HG03442 (cell line): ENCODE data around the gene TCF7L1.
"Not testable (repeated sequence)": the region's sequence is repeated elsewhere in the genome, so short reads cannot be mapped to it uniquely, and the experiment has no call there.

Experiments used
- ATAC-seq: cut with Tn5 transposase; IDR thresholded peaks from one replicate; pipeline ENCODE4 v1.9.1; 2021; ENCODE audit warnings: mild to moderate bottlenecking, moderate library complexity; ENCODE audit not compliant: unreplicated experiment

The TCF7L1 gene

DNA sequence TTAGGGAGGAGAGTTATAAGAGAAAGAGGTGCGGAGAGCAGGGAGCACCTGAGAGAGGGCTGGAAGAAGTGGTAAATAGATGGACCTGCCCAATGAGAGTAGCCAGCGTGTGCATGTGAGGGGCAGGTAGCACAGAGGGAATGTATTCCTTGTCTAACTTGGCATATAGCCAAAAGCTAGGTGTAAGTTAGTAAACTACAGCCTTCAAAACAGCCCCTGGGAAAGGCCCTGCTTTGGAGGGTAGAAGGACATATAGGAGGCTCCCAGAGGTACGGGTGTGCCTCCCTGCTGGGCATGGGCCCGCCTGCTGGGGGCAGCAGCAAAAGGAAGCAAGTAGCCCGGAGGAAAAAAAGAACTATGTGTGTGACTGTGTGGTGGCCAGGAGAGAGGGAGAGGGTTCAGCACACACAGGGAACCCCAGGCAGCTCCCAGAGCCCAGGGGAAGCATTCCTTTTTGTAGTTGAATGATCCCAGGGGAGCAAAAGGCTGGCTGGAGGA, 48.0 kb downstream of the TCF7L1 start:
- ATAC-seq: no peak

DNA sequence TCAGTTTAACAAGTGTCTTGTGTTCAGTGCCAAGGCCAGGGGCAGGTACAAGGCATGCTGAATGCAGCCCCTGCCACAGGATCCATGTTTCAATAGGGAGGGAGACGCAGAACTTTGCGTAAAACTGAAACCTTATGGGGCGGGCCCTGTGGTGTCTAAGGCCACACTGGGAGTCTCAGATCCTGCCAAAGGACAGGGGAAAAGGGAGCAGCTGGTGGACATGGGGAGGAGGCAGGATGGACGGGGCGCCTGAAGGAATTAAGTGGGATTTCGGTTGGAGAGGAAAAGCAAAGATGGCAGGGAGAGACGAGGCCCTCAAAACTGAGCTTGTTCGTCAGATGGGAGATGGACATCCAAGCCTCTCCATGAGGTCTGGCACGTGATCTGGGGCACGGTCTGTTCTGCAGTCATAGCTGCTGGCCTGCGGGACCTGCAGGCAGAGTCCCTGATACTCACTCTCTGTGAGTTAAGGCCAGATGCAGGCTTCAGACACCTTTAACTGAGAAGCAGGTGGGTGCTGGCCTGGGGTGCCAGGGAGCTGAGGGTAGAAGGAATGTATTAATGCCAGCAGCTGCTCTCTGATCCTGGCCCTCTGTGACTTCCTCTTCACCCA, 48.8 kb downstream of the TCF7L1 start:
- no peak for ATAC-seq

DNA sequence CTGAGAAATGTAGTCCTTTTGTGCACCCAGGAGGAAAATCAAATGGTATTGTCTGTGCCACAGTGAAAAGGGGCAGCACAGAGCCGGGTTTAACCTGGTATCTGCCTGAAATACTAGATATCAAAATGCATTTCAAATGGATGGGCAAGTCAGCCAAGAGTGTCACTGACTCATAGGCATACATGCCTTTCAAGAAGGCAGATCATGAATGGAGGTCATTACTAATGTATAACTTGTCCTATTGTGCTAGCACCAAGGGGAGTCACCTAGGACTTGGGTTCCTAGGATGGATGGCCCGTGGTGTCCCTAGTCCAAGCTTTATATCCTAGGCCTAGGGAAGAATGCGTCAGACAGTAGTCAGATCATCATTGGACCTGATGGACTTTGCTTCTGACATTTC, 49.9 kb downstream of the TCF7L1 start:
- no peak for ATAC-seq

DNA sequence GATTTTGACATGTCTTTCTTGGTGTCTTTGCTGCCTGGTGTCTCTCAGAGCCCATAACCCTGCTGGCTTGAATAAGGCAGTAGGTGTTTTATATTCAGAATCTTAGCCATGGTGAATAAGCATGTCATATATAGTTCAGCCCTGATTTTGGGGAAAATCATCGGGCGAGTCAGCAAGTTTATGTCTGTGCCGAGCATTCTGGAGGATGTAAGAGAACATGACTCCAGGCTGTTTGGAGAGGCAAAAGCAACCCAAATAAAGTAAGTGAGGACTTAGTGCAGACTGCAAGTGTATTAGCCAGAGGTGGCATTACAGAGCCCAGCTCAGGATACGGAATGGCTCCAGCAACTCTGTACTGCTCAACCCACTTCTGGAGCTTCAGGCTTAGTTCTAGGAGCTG, 50.3 kb downstream of the TCF7L1 start:
- no peak for ATAC-seq

DNA sequence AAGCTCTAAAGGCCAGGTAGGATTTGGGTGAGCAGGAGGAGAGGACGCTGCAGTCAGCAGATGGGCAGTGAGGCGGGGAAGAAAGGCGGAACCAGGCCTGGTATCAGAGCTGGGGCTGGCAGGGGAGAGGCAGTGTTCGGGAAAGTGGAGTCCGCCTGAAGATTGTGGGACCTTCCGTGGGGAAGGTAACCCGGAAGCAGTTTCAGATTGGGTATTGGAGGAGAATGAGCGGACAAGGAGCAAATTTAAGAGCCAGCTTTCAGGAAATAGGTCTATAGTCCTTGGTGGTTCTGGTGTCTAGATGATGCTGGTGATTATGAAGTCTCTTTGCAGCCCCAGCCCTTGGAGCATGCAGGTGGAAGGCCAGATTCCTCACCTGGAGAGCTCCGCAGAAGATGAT, 51.0 kb downstream of the TCF7L1 start:
- no peak for ATAC-seq

DNA sequence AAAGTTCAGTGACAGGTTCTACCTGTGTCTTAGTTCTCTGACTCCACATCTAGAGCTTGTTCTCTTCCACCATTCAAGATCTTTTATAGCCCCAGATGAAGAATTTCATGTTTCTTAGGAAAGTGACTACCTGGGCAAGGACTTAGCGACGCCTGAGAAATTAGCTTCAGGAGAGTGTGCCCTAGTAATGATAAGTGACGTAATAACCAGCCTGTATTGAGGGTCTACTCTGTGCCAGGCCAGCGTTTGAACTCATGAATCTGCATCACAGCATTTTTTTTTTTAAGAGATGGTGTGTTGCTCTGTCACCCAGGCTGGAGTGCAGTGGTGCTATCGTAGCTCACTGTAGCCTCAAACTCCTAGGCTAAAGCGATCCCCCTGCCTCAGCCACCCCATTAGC, 51.8 kb downstream of the TCF7L1 start:
- no peak for ATAC-seq

DNA sequence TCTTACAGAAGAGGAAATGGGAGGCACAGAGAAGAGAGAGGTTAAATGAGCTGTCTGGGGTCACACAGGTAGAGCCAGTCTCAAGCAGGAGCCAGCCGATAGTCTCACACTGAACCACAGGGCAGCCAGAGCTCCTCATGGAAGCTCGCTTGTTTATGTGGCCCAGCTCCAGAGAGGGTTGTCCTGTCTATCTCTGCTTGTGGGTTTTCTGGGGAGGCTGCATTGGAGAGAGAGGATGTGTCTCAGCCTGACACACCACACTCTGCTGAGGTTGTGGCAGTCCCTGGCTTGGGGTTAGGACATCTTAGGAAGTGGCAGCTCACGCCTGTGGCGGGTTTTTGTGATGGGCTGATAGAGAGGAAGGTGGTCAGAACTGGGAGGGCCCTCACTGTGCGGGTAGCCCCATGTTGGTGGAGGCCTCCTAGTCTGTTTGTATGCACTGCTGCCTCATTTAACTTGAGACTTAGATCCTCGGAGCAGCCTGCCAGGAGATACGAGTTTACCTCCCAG, 52.3 kb downstream of the TCF7L1 start:
- no peak for ATAC-seq

DNA sequence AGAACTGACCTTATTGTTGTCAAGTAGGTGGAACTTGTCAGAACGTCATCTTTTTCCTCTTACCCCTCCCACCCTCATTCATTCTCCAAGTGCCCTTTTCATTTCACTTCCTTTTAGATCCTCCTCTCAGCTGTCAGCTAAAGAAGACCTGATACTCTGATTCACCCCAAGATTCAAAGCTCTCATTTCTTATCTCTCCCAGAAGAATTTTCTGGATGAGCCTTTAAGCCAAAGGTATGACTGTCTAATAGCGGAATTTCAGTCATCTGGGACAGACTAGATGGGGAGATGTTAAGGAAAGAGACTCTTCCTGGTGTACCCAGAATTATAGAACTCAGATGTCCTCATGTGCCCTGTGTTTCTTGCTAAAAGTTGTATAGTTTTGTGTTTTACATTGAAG, 53.9 kb downstream of the TCF7L1 start:
- ATAC-seq: no peak

DNA sequence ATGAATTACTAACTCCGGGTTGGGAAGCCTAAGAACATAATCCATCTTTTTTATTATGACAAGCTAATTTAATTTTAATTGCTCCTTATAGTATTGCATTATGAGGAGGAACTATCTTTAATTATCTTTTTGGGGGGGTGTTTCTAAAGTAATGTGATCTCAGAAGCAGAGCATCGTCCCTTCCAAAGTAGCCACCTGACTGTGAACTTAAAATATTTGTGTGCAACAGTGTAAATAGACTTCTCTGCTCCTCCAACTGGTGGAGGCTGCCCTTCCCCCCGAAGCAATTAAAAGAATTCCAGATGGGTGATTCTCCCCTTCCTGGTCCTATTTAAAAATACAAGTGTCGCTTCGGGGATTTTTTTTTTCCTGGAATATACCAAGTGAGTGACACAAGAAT, 55.7 kb downstream of the TCF7L1 start:
- ATAC-seq: no peak

DNA sequence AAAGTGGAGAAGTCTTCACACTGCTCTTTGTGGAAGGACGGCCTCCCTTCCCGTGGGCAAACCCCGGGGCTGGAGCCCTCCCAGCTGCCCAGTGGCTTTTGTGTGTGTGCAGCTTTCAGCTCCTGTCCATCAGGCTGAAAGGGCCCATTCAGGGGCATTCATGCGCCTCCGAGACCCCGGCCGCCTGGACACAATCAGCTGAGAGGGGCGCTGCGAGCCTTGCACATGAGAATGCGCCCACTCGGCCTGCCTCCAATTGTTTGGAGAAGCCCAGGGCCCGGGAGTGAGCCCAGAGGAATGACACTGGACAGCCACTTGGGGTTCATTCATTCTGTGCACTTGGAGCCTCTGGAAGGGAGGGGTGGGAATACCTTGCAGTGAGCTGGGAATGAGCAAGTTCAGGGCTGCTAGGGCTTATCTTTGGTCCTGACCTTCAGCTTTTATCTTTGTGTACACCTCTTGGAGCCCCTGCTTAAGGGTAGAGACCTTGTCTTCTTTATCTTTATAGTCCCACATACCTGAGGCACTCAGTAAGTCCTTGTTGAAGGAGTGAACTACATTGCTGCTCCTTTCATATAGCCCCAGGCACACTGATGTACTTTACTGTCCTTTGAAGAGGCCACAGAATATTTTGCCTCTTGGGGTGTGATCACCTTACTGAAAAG, 56.5 kb downstream of the TCF7L1 start:
- ATAC-seq: no peak

DNA sequence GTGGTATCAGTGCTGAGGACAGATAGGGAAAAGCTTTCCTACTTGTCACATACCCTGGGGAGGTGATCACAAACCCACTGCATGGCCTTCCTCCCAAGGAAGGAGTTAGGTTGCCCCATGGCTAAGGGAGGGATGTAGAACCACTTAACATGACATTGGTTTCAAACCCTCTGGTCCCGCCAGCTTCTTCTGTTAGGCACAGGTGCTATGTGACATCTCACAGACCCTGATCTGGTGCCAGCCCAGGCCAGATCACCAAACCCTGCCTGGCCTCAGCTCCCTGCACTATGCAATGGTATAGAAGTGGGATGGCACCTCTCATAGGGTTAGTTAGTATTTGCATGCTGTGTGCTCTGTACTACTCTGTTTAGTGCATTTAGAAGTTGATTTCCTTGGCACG, 58.0 kb downstream of the TCF7L1 start:
- ATAC-seq: no peak

DNA sequence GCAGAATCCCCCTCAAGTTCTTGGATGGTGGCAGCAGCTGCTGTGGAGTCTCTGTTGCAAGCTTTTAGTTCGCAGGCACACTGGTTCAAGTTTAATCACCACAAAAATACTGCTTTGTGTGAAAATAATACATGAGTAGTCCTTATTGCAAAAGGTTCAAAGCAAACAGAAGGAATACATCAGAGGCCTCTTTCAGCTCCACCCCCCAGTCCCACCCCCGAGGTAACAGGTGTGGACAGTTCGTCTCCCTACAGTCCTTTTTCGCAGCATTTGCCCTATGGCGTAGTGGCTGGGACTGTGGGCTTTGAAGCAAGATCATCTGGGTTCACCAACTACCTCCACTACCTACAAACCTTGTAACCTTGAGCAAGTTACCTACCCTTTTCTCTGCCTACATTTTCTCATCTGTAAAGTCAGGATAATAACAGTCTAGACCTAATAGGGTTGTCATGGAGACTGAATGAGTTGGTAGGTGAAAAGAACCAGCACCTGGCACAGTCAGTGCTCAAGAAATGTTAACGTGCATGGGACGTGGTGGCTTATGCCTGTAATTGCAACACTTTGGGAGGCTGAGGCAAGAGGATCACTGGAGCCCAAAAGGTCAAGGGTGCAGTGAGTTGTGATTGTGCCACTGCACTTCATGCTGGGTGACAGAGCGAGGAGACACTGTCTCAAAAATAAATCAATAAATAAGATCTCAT, 61.7 kb downstream of the TCF7L1 start:
- no peak for ATAC-seq

DNA sequence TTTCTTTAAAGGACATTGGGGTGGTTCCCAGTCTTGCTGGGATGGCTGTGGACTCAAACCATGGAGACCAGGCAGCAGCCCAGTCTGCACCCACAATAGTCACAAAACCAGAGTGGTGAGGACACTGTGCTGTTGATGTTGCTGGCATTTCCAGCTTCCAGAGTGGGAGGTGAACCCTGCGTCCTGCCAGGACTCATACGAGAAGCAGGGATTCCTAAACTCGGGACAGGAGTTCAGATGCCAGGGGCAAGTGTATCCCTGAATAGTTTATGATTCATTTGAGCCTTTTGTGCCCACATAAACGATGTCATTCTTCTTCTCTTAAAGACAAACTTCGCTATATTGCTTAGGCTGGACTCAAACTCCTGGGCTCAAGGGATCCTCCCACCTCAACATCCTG, 62.8 kb downstream of the TCF7L1 start:
- ATAC-seq: no peak

DNA sequence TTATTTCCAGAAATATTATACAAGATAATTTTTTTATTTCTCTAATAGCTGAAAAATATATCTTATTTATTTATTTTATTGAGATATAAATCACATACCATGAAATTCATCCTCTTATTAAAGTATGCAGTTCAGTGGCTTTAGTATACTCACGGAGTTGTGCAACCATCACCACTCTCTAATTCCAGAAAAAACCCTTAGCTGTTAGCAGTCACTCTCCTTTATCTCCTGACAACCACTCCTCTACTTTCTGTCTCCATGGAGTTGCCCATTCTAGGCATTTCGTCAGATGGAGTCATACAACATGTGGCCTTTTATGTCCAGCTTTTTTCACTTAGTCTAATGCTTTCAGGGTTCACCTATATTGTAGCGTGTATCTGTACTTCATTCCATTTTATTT, 66.5 kb downstream of the TCF7L1 start:
- no peak for ATAC-seq

DNA sequence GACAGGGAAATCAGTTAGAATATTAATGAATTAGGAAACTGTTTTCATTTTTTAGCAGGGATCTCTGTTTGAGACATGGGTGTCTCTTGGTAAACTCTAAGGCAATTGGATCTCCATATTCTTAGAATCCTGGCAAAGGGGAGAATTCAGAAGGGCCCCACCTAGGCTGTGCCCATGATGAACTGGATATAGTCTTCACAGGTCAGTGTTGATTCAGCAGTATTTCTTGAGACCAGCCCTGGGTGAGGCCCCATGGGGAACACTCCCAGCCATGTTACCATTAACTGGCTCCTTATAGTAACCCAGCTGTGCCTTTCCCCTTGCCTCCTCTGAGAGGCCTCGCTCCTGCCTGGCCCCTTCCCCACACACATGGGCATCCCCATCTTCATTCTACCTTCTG, 76.7 kb downstream of the TCF7L1 start:
- ATAC-seq: no peak

DNA sequence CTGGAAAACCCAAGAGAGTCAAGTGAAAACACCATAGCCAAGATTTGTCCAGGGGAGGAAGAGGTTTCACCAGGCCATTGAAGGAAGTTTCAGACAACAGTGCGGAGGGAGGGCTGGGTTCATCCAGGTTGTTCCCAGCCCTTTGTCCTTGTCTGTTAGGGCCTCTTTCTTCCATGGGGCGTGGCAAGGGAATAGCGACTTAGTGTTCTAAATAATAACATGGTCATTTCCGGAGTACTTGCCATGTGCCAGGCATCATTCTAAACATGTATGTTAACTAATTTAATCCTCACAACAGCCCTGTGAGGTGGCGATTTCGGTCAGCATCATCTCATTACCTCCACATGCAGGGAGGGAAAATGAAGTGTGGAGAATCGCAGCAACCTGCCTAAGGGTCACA, 77.3 kb downstream of the TCF7L1 start:
- no peak for ATAC-seq

DNA sequence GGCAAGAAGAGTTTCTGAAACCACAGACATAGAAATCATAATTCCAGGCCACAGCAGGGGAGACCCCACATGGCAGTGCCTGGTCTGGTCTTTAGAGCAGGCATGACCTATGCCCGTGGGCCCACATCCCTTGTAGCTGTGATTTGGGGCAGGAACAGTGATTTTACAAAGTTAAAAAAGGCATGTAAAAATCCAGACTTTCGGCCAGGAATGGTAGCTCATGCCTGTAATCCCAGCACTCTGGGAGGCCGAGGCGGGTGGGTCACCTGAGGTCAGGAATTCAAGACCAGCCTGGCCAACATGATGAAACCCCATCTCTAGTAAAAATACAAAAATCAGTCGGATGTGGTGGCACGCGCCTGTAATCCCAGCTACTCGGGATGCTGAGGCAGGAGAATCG, 78.4 kb downstream of the TCF7L1 start:
- ATAC-seq: not testable (repeated sequence)

DNA sequence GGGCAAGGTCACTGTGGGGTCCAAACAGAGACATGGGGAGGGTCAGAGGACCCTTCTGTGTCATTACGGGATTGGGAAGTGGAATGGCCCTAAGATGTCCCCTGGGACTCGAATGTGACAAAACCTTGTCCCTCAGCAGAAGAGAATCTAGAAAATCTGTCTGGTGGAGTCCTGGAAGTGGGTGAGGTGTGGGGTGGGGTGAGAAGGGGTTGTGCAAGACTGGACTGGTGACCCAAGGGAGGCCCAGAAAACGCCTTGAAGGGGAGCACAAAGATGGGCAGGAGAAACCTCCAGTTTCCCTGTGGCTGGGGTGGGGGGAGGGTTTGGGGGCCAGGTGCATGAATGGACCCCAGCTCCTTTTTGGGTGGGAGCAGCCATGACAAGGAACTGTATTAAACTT, 79.6 kb downstream of the TCF7L1 start:
- no peak for ATAC-seq

DNA sequence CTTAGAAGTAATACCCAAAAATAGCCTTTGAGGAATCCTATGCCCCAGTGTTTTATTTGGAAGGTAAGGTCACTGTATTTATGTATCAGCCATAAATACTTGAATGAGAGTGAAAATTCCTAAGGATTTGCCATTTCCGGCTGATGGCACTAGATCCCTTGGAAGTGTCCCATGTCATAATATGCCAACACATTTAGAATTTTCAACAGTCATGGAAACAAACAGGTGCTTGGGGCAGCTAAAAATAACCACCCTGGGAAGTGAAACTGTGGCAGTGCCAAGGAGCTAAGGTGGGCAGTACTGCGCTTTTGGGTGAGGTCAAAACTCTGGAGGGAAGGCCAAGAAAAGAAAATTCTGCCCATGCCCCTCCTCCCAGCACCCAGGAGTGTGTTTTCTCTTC, 80.2 kb downstream of the TCF7L1 start:
- ATAC-seq: no peak

DNA sequence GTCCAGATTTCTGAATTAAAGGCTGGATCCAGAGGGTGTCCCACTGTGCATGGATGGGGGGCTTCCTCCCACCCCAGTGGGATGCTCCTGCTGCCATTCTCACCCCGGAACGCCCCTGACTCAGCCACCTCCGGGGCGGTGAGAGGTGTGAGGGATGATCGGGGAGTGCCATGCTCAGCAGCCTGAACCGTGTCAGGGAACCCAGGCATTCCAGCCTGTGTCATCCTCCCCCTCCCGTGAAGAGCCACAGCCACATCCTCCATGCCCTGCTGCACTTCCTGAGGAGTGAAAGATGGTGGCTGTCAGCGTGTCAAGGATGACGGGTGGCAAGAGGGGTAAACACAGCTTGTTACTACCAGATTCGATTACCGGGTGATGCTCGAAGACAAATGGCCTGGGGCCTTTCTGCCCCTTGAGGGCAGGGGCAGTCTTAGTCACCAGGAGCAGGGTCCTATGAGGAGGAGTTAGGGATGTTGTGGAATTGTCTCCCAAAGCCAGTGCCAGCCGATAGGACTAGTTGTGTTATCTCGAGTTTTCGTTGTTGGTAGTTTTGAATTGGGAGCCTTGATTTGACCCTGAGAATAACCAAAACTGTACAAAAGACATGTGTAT, 80.8 kb downstream of the TCF7L1 start:
- no peak for ATAC-seq

DNA sequence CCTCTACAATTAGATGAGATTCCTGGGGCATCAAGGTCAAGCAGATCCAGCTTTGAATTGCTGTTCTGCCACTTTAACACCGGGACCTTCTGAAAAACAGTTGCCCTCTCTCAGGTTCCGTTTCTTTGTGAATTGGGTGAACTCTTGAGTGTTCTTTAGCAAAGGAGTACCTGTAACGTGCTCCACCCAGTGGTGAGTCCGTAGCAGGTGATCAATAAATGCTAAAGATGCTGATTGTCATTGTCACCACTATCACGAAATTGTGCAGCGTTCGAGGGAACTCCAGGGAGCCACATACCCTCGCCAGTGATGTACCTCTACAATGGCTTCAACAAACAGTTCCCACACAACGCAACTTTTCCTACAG, 81.9 kb downstream of the TCF7L1 start:
- no peak for ATAC-seq
